ENCODE data around the gene ELL3.
"Not testable (repeated sequence)": the region's sequence is repeated elsewhere in the genome, so short reads cannot be mapped to it uniquely, and the experiment has no call there.

The ELL3 gene

GRCh38 chr15:43776718-43777266 is at the start of gene ELL3:
Gene ELL3, minus strand, starts transcription at chr15:43776966. Its CDS starts 65 bp downstream, at chr15:43776901.
- FAIRE-seq = no peak

GRCh38 chr15:43826029-43826507 is 49.3 kb upstream of the ELL3 start:
- FAIRE-seq = no peak

- not testable (repeated sequence) for FAIRE-seq
Measured at GRCh38 chr15:43825305-43825704, 48.5 kb upstream of the ELL3 start.

- FAIRE-seq = peak; percentile 96
Measured at GRCh38 chr15:43824302-43825246, 47.8 kb upstream of the ELL3 start, which contains the start of gene MFAP1. Gene MFAP1, minus strand, starts transcription at chr15:43824690. Its CDS starts 121 bp downstream, at chr15:43824569.

- FAIRE-seq = no peak
Measured at GRCh38 chr15:43821505-43821904, 44.7 kb upstream of the ELL3 start.

GRCh38 chr15:43815064-43815463 is 38.3 kb upstream of the ELL3 start:
- FAIRE-seq = not testable (repeated sequence)

GRCh38 chr15:43808960-43809678 is 32.4 kb upstream of the ELL3 start:
- no peak for FAIRE-seq

GRCh38 chr15:43808435-43808950 is 31.7 kb upstream of the ELL3 start:
- FAIRE-seq = no peak

GRCh38 chr15:43802676-43803075 is 25.9 kb upstream of the ELL3 start:
- FAIRE-seq = not testable (repeated sequence)

- no peak for FAIRE-seq
Measured at GRCh38 chr15:43800286-43801141, 23.7 kb upstream of the ELL3 start, which contains the start of gene HYPK. Gene HYPK, plus strand, starts transcription at chr15:43800599. Its CDS starts 24 bp downstream, at chr15:43800623.

- FAIRE-seq = no peak
Measured at GRCh38 chr15:43799945-43800285, 23.1 kb upstream of the ELL3 start, which contains the start of gene SERINC4. Gene SERINC4, minus strand, starts transcription at chr15:43800220. Its CDS starts 234 bp downstream, at chr15:43799986.

GRCh38 chr15:43799209-43799944 is 22.6 kb upstream of the ELL3 start:
- no peak for FAIRE-seq

- no peak for FAIRE-seq
Measured at GRCh38 chr15:43796566-43796965, 19.8 kb upstream of the ELL3 start.

GRCh38 chr15:43795997-43796396 is 19.2 kb upstream of the ELL3 start:
- FAIRE-seq = no peak

GRCh38 chr15:43795197-43795596 is 18.4 kb upstream of the ELL3 start:
- FAIRE-seq = no peak

GRCh38 chr15:43794269-43795037 is 17.7 kb upstream of the ELL3 start:
- no peak for FAIRE-seq

GRCh38 chr15:43793647-43794046 is 16.9 kb upstream of the ELL3 start:
- no peak for FAIRE-seq

GRCh38 chr15:43792761-43793476 is 16.2 kb upstream of the ELL3 start:
- no peak for FAIRE-seq

- FAIRE-seq = no peak
Measured at GRCh38 chr15:43791993-43792760, 15.4 kb upstream of the ELL3 start, which contains the start of gene SERF2. Gene SERF2, plus strand, starts transcription at chr15:43792320. Its CDS starts 57 bp downstream, at chr15:43792377.
